DOHH2 (cell line): ENCODE results near the gene FMNL2.

Experiments
- CTCF ChIP-seq: fragments of 200-600 bp; sonication (generic); IDR thresholded peaks from one replicate; pipeline ENCODE4 v1.5.1; 2014; ENCODE audit warnings: antibody characterized with exemption, mild to moderate bottlenecking, low read depth, low read length; ENCODE audit not compliant: poor library complexity, severe bottlenecking
- EZH2phosphoT487 ChIP-seq: fragments of 200-600 bp; sonication (generic); IDR thresholded peaks from 2 replicates; pipeline ENCODE4 v1.6.1; 2017; ENCODE audit warnings: borderline replicate concordance, mild to moderate bottlenecking, antibody characterized with exemption, low read length, moderate library complexity, mixed read lengths

GRCh38 chr2:152458441-152458940 is 123.5 kb downstream of the FMNL2 start:
- TF ChIP-seq CTCF (no peak), EZH2phosphoT487 (no peak)
